GM23338 (cell line): ENCODE measurements around the gene NUTM2F. TPM values are rescaled to one million over a fixed set of nuclear protein-coding genes. Genes with fewer than 3 reads are reported as not detected.

Experiments
- ATAC-seq: fragments of 200-7000 bp; cut with Tn5 transposase; 3 replicates; pipeline ENCODE4 v1.9.1; 2020
- DNase-seq: peaks from one replicate; pipeline ENCODE4 v3.0.0-alpha.2; 2015; ENCODE audit warnings: low spot score
- H2AFZ ChIP-seq: fragments of 200-600 bp; sonication (generic); 2 replicates; pipeline ENCODE4 v1.8.0; 2016; ENCODE audit warnings: antibody characterized with exemption, mild to moderate bottlenecking, moderate library complexity
- H3F3A ChIP-seq: fragments of 200-600 bp; sonication (generic); replicated peaks from 2 replicates; pipeline ENCODE4 v1.8.0; 2017; ENCODE audit warnings: antibody characterized with exemption, mixed run types, low read depth
- H3K27ac ChIP-seq: fragments of 200-600 bp; sonication (generic); 2 replicates; pipeline ENCODE4 v1.6.1; 2016; ENCODE audit warnings: low read depth
- H3K27me3 ChIP-seq: fragments of 200-600 bp; sonication (generic); 2 replicates; pipeline ENCODE4 v1.8.0; 2016; ENCODE audit warnings: mild to moderate bottlenecking, mixed run types, moderate library complexity; ENCODE audit not compliant: insufficient read depth
- H3K36me3 ChIP-seq: fragments of 200-600 bp; sonication (generic); 2 replicates; pipeline ENCODE4 v1.8.0; 2016; ENCODE audit warnings: mild to moderate bottlenecking; ENCODE audit not compliant: insufficient read depth
- H3K4me1 ChIP-seq: fragments of 200-600 bp; sonication (generic); 2 replicates; pipeline ENCODE4 v1.8.0; 2016; ENCODE audit warnings: mild to moderate bottlenecking, moderate library complexity; ENCODE audit not compliant: insufficient read depth
- H3K4me2 ChIP-seq: fragments of 200-600 bp; sonication (generic); 2 replicates; pipeline ENCODE4 v1.7.1; 2017; ENCODE audit warnings: mixed run types
- H3K4me3 ChIP-seq: fragments of 200-600 bp; sonication (generic); 2 replicates; pipeline ENCODE4 v1.6.1; 2016; ENCODE audit warnings: mixed run types
- H3K79me2 ChIP-seq: fragments of 200-600 bp; sonication (generic); replicated peaks from 2 replicates; pipeline ENCODE4 v1.8.0; 2017; ENCODE audit warnings: mild to moderate bottlenecking; ENCODE audit not compliant: insufficient read depth
- H3K9me2 ChIP-seq: fragments of 200-600 bp; sonication (generic); 2 replicates; pipeline ENCODE4 v1.8.0; 2017; ENCODE audit not compliant: insufficient read depth
- H4K20me1 ChIP-seq: fragments of 200-600 bp; sonication (generic); replicated peaks from 2 replicates; pipeline ENCODE4 v1.8.0; 2017; ENCODE audit warnings: mild to moderate bottlenecking; ENCODE audit not compliant: insufficient read depth
- H3K27ac Mint-ChIP-seq: 2 replicates; pipeline ENCODE4 v1.8.0; 2020; ENCODE audit warnings: inconsistent platforms, mild to moderate bottlenecking, moderate library complexity, mixed read lengths
- H3K27me3 Mint-ChIP-seq: 3 replicates; pipeline ENCODE4 v1.8.0; 2022; ENCODE audit warnings: low read depth, mild to moderate bottlenecking, moderate library complexity, mixed read lengths, inconsistent platforms; ENCODE audit not compliant: insufficient read depth, poor library complexity
- H3K36me3 Mint-ChIP-seq: 3 replicates; pipeline ENCODE4 v1.8.0; 2021; ENCODE audit warnings: low read depth, mild to moderate bottlenecking, inconsistent platforms, moderate library complexity, mixed read lengths
- H3K4me1 Mint-ChIP-seq: 3 replicates; pipeline ENCODE4 v1.8.0; 2020; ENCODE audit warnings: mild to moderate bottlenecking, inconsistent platforms, mixed read lengths
- H3K4me3 Mint-ChIP-seq: 3 replicates; pipeline ENCODE4 v1.8.0; 2021; ENCODE audit warnings: moderate library complexity, mild to moderate bottlenecking, inconsistent platforms, mixed read lengths
- H3K9me3 Mint-ChIP-seq: 3 replicates; pipeline ENCODE4 v1.8.0; 2020; ENCODE audit warnings: moderate library complexity, mild to moderate bottlenecking, inconsistent platforms, mixed read lengths
- CREB1 ChIP-seq: fragments of 250-450 bp; sonication (Bioruptor Pico); IDR thresholded peaks from 2 replicates; pipeline ENCODE4 v1.5.0; 2020; ENCODE audit warnings: low read depth, mild to moderate bottlenecking, moderate library complexity
- EZH2 ChIP-seq: fragments of 200-600 bp; sonication (generic); IDR thresholded peaks from one replicate; pipeline ENCODE4 v1.8.0; 2017; ENCODE audit warnings: antibody characterized with exemption, mild to moderate bottlenecking, low read depth; ENCODE audit not compliant: unreplicated experiment
- JUNB ChIP-seq: IDR thresholded peaks from one replicate; pipeline ENCODE4 v1.6.1; 2016; ENCODE audit warnings: antibody characterized with exemption; ENCODE audit not compliant: unreplicated experiment
- NANOG ChIP-seq: IDR thresholded peaks from 2 replicates; pipeline ENCODE4 v1.6.1; 2016; ENCODE audit warnings: antibody characterized with exemption, borderline replicate concordance
- POLR2AphosphoS5 ChIP-seq: IDR thresholded peaks from 2 replicates; pipeline ENCODE4 v1.6.1; 2016; ENCODE audit warnings: antibody characterized with exemption, low read depth
- STAT1 ChIP-seq: IDR thresholded peaks from one replicate; pipeline ENCODE4 v1.6.1; 2016; ENCODE audit warnings: antibody characterized with exemption; ENCODE audit not compliant: unreplicated experiment
- ZNF114 ChIP-seq: fragments of 250-450 bp; sonication (Bioruptor Pico); IDR thresholded peaks from 2 replicates; pipeline ENCODE4 v1.5.0; 2020; ENCODE audit warnings: mild to moderate bottlenecking, moderate library complexity
- polyA plus RNA-seq: library from polyadenylated mRNA; unstranded; fragments of >200 nt; fragmentation: Nextera tagmentation; extraction: Ambion mirVana; gene quantifications from 2 replicates; pipeline ENCODE4 v1.2.1, GENCODE V29; 2016
- total RNA-seq: library from RNA; depleted of rRNA; stranded (reverse); fragments of >200 nt; shearing (Covaris generic); gene quantifications from 2 replicates; pipeline ENCODE4 v1.2.3, GENCODE V29; 2014
- TF ChIP-seq, protein P1 (sequence below): fragments of 250-450 bp; sonication (Bioruptor Pico); IDR thresholded peaks from 2 replicates; pipeline ENCODE4 v1.5.0; 2020; ENCODE audit warnings: mild to moderate bottlenecking, moderate library complexity
- TF ChIP-seq, protein P2 (sequence below), 2 experiments: fragments of 200-600 bp in 1 of 2; sonication (generic) in 1 of 2; conservative IDR thresholded peaks; 2 replicates each; pipeline versions ENCODE4 v1.5.1 to v1.6.1; 2016 to 2017; ENCODE audit warnings: antibody characterized with exemption in 2 of 2, low read depth in 2 of 2, mild to moderate bottlenecking in 2 of 2, moderate library complexity in 1 of 2
- TF ChIP-seq, protein P3 (sequence below): IDR thresholded peaks from one replicate; pipeline ENCODE4 v1.6.1; 2018; ENCODE audit warnings: antibody characterized with exemption; ENCODE audit not compliant: unreplicated experiment

The NUTM2F gene
- total and polyA plus RNA-seq, 2 experiments from 2014 or later = 0.19 to 0.45 TPM

DNA sequence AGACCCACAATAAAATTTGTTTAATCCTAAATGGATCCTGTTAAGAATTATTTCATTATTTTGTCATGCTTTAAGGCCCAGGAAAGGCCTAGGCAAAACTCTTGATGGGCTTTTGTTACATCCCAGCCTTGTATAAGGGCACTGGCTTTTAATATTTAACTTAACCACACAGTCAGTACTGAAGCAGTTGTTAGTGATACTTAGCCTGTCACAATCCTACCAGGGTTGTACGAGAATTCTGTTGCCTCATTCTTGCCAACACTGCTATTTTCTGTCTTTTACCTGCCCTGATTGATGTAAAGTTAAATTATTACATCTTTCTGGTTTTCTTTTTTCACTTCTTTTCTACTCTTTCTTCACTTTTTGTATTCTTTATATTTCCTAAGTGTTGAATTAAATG is 58.4 kb downstream of the NUTM2F start:
- no peak for ATAC-seq

More for the DNA sequence above, 58.4 kb downstream of the NUTM2F start:
- Histone ChIP-seq H3K4me3 (no peak overlapping the region), H3K27ac (no peak overlapping the region), H2AFZ (no peak overlapping the region), H4K20me1 (no peaks in the 10 kb centered on the region), H3K79me2 (peaks cover 35% of the 10 kb centered on the region), H3K27me3 (no peaks in the 10 kb centered on the region), H3K9me2 (no peaks in the 10 kb centered on the region), H3F3A (no peaks in the 10 kb centered on the region), H3K36me3 (peaks cover 17% of the 10 kb centered on the region; the same call in 1 of the 2 replicates), H3K4me1 (no peaks in the 10 kb centered on the region), H3K4me2 (no peak overlapping the region)
- Mint-ChIP-seq H3K36me3 (peaks cover 48% of the 10 kb centered on the region), H3K4me1 (no peaks in the 10 kb centered on the region), H3K27me3 (no peaks in the 10 kb centered on the region), H3K9me3 (peaks cover 41% of the 10 kb centered on the region), H3K4me3 (no peak overlapping the region), H3K27ac (no peak overlapping the region)
- no peak for DNase-seq
- TF ChIP-seq, protein P1, sequence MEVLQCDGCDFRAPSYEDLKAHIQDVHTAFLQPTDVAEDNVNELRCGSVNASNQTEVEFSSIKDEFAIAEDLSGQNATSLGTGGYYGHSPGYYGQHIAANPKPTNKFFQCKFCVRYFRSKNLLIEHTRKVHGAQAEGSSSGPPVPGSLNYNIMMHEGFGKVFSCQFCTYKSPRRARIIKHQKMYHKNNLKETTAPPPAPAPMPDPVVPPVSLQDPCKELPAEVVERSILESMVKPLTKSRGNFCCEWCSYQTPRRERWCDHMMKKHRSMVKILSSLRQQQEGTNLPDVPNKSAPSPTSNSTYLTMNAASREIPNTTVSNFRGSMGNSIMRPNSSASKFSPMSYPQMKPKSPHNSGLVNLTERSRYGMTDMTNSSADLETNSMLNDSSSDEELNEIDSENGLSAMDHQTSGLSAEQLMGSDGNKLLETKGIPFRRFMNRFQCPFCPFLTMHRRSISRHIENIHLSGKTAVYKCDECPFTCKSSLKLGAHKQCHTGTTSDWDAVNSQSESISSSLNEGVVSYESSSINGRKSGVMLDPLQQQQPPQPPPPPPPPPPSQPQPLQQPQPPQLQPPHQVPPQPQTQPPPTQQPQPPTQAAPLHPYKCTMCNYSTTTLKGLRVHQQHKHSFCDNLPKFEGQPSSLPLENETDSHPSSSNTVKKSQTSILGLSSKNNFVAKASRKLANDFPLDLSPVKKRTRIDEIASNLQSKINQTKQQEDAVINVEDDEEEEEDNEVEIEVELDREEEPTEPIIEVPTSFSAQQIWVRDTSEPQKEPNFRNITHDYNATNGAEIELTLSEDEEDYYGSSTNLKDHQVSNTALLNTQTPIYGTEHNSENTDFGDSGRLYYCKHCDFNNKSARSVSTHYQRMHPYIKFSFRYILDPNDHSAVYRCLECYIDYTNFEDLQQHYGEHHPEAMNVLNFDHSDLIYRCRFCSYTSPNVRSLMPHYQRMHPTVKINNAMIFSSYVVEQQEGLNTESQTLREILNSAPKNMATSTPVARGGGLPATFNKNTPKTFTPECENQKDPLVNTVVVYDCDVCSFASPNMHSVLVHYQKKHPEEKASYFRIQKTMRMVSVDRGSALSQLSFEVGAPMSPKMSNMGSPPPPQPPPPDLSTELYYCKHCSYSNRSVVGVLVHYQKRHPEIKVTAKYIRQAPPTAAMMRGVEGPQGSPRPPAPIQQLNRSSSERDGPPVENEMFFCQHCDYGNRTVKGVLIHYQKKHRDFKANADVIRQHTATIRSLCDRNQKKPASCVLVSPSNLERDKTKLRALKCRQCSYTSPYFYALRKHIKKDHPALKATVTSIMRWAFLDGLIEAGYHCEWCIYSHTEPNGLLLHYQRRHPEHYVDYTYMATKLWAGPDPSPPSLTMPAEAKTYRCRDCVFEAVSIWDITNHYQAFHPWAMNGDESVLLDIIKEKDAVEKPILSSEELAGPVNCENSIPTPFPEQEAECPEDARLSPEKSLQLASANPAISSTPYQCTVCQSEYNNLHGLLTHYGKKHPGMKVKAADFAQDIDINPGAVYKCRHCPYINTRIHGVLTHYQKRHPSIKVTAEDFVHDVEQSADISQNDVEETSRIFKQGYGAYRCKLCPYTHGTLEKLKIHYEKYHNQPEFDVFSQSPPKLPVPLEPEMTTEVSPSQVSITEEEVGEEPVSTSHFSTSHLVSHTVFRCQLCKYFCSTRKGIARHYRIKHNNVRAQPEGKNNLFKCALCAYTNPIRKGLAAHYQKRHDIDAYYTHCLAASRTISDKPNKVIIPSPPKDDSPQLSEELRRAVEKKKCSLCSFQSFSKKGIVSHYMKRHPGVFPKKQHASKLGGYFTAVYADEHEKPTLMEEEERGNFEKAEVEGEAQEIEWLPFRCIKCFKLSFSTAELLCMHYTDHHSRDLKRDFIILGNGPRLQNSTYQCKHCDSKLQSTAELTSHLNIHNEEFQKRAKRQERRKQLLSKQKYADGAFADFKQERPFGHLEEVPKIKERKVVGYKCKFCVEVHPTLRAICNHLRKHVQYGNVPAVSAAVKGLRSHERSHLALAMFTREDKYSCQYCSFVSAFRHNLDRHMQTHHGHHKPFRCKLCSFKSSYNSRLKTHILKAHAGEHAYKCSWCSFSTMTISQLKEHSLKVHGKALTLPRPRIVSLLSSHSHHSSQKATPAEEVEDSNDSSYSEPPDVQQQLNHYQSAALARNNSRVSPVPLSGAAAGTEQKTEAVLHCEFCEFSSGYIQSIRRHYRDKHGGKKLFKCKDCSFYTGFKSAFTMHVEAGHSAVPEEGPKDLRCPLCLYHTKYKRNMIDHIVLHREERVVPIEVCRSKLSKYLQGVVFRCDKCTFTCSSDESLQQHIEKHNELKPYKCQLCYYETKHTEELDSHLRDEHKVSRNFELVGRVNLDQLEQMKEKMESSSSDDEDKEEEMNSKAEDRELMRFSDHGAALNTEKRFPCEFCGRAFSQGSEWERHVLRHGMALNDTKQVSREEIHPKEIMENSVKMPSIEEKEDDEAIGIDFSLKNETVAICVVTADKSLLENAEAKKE (CRISPR knock-in tag) = no peak
- TF ChIP-seq JUNB = no peak
- no peak for TF ChIP-seq POLR2AphosphoS5
- TF ChIP-seq NANOG = no peak
- TF ChIP-seq, protein P2, sequence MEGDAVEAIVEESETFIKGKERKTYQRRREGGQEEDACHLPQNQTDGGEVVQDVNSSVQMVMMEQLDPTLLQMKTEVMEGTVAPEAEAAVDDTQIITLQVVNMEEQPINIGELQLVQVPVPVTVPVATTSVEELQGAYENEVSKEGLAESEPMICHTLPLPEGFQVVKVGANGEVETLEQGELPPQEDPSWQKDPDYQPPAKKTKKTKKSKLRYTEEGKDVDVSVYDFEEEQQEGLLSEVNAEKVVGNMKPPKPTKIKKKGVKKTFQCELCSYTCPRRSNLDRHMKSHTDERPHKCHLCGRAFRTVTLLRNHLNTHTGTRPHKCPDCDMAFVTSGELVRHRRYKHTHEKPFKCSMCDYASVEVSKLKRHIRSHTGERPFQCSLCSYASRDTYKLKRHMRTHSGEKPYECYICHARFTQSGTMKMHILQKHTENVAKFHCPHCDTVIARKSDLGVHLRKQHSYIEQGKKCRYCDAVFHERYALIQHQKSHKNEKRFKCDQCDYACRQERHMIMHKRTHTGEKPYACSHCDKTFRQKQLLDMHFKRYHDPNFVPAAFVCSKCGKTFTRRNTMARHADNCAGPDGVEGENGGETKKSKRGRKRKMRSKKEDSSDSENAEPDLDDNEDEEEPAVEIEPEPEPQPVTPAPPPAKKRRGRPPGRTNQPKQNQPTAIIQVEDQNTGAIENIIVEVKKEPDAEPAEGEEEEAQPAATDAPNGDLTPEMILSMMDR (conservative IDR thresholded peaks at IDR 0.05; ENCODE audit: low read depth in 2 of 2) = no peak
- no peak for TF ChIP-seq EZH2
- TF ChIP-seq ZNF114 (CRISPR knock-in tag) = no peak
- TF ChIP-seq STAT1 = no peak
- TF ChIP-seq, protein P3, sequence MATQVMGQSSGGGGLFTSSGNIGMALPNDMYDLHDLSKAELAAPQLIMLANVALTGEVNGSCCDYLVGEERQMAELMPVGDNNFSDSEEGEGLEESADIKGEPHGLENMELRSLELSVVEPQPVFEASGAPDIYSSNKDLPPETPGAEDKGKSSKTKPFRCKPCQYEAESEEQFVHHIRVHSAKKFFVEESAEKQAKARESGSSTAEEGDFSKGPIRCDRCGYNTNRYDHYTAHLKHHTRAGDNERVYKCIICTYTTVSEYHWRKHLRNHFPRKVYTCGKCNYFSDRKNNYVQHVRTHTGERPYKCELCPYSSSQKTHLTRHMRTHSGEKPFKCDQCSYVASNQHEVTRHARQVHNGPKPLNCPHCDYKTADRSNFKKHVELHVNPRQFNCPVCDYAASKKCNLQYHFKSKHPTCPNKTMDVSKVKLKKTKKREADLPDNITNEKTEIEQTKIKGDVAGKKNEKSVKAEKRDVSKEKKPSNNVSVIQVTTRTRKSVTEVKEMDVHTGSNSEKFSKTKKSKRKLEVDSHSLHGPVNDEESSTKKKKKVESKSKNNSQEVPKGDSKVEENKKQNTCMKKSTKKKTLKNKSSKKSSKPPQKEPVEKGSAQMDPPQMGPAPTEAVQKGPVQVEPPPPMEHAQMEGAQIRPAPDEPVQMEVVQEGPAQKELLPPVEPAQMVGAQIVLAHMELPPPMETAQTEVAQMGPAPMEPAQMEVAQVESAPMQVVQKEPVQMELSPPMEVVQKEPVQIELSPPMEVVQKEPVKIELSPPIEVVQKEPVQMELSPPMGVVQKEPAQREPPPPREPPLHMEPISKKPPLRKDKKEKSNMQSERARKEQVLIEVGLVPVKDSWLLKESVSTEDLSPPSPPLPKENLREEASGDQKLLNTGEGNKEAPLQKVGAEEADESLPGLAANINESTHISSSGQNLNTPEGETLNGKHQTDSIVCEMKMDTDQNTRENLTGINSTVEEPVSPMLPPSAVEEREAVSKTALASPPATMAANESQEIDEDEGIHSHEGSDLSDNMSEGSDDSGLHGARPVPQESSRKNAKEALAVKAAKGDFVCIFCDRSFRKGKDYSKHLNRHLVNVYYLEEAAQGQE = no peak
- no peak for TF ChIP-seq CREB1 (CRISPR knock-in tag)
